SK-N-SH treated with all-trans-retinoic acid at 6 μM for 48 hours (cell line): Measurements from ENCODE around the gene TSHZ1.

Experiments used
- ATAC-seq: fragments of 200-7000 bp; cut with Tn5 transposase; 3 replicates; pipeline ENCODE4 v1.9.1; 2020; ENCODE audit warnings: mild to moderate bottlenecking, moderate library complexity
- ARNTL ChIP-seq: fragments of 450-650 bp; formaldehyde crosslinking; IDR thresholded peaks from 2 replicates; pipeline ENCODE4 v1.5.0; 2020; ENCODE audit warnings: low read depth, mild to moderate bottlenecking, moderate library complexity, borderline replicate concordance
- BACH2 ChIP-seq: fragments of 250-450 bp; sonication (Bioruptor Pico); IDR thresholded peaks from 2 replicates; pipeline ENCODE4 v1.9.0; 2021; ENCODE audit warnings: mild to moderate bottlenecking, borderline replicate concordance
- CREB5 ChIP-seq: fragments of 250-450 bp; sonication (Bioruptor Pico); IDR thresholded peaks from 2 replicates; pipeline ENCODE4 v1.5.1; 2020; ENCODE audit warnings: low read depth, mild to moderate bottlenecking, moderate library complexity
- CSDC2 ChIP-seq: fragments of 250-450 bp; sonication (Bioruptor Pico); IDR thresholded peaks from 2 replicates; pipeline ENCODE4 v1.5.0; 2020; ENCODE audit warnings: mild to moderate bottlenecking, moderate library complexity
- CSRNP3 ChIP-seq: fragments of 250-450 bp; sonication (Bioruptor Pico); IDR thresholded peaks from 2 replicates; pipeline ENCODE4 v1.5.1; 2021; ENCODE audit warnings: mild to moderate bottlenecking, moderate library complexity
- ESRRG ChIP-seq: fragments of 250-450 bp; sonication (Bioruptor Pico); IDR thresholded peaks from 2 replicates; pipeline ENCODE4 v1.6.1; 2021; ENCODE audit warnings: mild to moderate bottlenecking
- GLIS3 ChIP-seq: fragments of 250-450 bp; sonication (Bioruptor Pico); IDR thresholded peaks from 2 replicates; pipeline ENCODE4 v1.5.0; 2020; ENCODE audit warnings: mild to moderate bottlenecking, moderate library complexity
- OSR1 ChIP-seq: fragments of 250-450 bp; sonication (Bioruptor Pico); IDR thresholded peaks from 2 replicates; pipeline ENCODE4 v1.8.0; 2022; ENCODE audit warnings: moderate library complexity, mild to moderate bottlenecking, inconsistent platforms
- POU6F1 ChIP-seq: fragments of 250-450 bp; sonication (Bioruptor Pico); IDR thresholded peaks from 2 replicates; pipeline ENCODE4 v1.8.0; 2021; ENCODE audit warnings: low read depth, mild to moderate bottlenecking, moderate library complexity, borderline replicate concordance
- PPARA ChIP-seq: fragments of 250-450 bp; sonication (Bioruptor Pico); IDR thresholded peaks from 2 replicates; pipeline ENCODE4 v1.5.0; 2020; ENCODE audit warnings: mild to moderate bottlenecking, borderline replicate concordance
- RARB ChIP-seq: fragments of 250-450 bp; sonication (Bioruptor Pico); IDR thresholded peaks from 2 replicates; pipeline ENCODE4 v1.8.0; 2021; ENCODE audit warnings: mild to moderate bottlenecking, moderate library complexity
- SNAI2 ChIP-seq: fragments of 250-450 bp; sonication (Bioruptor Pico); IDR thresholded peaks from 2 replicates; pipeline ENCODE4 v1.5.0; 2020; ENCODE audit warnings: mild to moderate bottlenecking, moderate library complexity
- TCF4 ChIP-seq: fragments of 250-450 bp; sonication (Bioruptor Pico); IDR thresholded peaks from 2 replicates; pipeline ENCODE4 v1.8.0; 2021; ENCODE audit warnings: mild to moderate bottlenecking, moderate library complexity, borderline replicate concordance
- TOX ChIP-seq: fragments of 250-450 bp; sonication (Bioruptor Pico); IDR thresholded peaks from 2 replicates; pipeline ENCODE4 v1.8.0; 2021; ENCODE audit warnings: mild to moderate bottlenecking, moderate library complexity, borderline replicate concordance
- TSHZ2 ChIP-seq: fragments of 250-450 bp; sonication (Bioruptor Pico); IDR thresholded peaks from 2 replicates; pipeline ENCODE4 v1.5.0; 2020; ENCODE audit warnings: mild to moderate bottlenecking, moderate library complexity
- ZC3H10 ChIP-seq: fragments of 250-450 bp; sonication (Bioruptor Pico); IDR thresholded peaks from 2 replicates; pipeline ENCODE4 v1.5.1; 2021; ENCODE audit warnings: mild to moderate bottlenecking, moderate library complexity
- ZFP3 ChIP-seq: fragments of 250-450 bp; sonication (Bioruptor Pico); IDR thresholded peaks from 2 replicates; pipeline ENCODE4 v1.5.0; 2020; ENCODE audit warnings: mild to moderate bottlenecking, moderate library complexity
- ZFP30 ChIP-seq: fragments of 450-650 bp; formaldehyde crosslinking; IDR thresholded peaks from 2 replicates; pipeline ENCODE4 v1.5.0; 2022; ENCODE audit warnings: mild to moderate bottlenecking, moderate library complexity
- ZNF565 ChIP-seq: fragments of 450-650 bp; formaldehyde crosslinking; conservative IDR thresholded peaks from 2 replicates; pipeline ENCODE4 v1.5.0; 2020; ENCODE audit warnings: low read depth, mild to moderate bottlenecking, moderate library complexity
- ZNF70 ChIP-seq: fragments of 450-650 bp; formaldehyde crosslinking; IDR thresholded peaks from 2 replicates; pipeline ENCODE4 v1.5.0; 2020; ENCODE audit warnings: mild to moderate bottlenecking, moderate library complexity
- ZNF8 ChIP-seq: fragments of 450-650 bp; formaldehyde crosslinking; IDR thresholded peaks from 2 replicates; pipeline ENCODE4 v1.5.0; 2020; ENCODE audit warnings: mild to moderate bottlenecking, moderate library complexity

Gene TSHZ1

GRCh38 chr18:75337348-75337747, 126.8 kb downstream of the TSHZ1 start:
- ATAC-seq: no peak
- TF ChIP-seq ZFP3 (CRISPR knock-in tag): no peak
- TF ChIP-seq TOX: no peak
- no peak for TF ChIP-seq SNAI2 (CRISPR knock-in tag)
- TF ChIP-seq ESRRG (CRISPR knock-in tag): no peak
- TF ChIP-seq ZNF8 (CRISPR knock-in tag): no peak
- TF ChIP-seq ZNF70: no peak
- no peak for TF ChIP-seq OSR1 (CRISPR knock-in tag)
- TF ChIP-seq CSRNP3 (CRISPR knock-in tag): no peak
- no peak for TF ChIP-seq GLIS3
- TF ChIP-seq BACH2: no peak
- no peak for TF ChIP-seq TCF4 (CRISPR knock-in tag)
- no peak for TF ChIP-seq CSDC2 (CRISPR knock-in tag)
- no peak for TF ChIP-seq PPARA (CRISPR knock-in tag)
- TF ChIP-seq ZFP30: no peak
- TF ChIP-seq ZC3H10: no peak
- TF ChIP-seq ZNF565 (CRISPR knock-in tag): no peak
- no peak for TF ChIP-seq RARB
- no peak for TF ChIP-seq ARNTL (CRISPR knock-in tag)
- no peak for TF ChIP-seq POU6F1
- no peak for TF ChIP-seq CREB5 (CRISPR knock-in tag)

GRCh38 chr18:75338631-75339030, 128.0 kb downstream of the TSHZ1 start:
- TF ChIP-seq ZNF70 (no peak), PPARA (CRISPR knock-in tag) (no peak), CREB5 (CRISPR knock-in tag) (no peak), TSHZ2 (CRISPR knock-in tag) (no peak), ZNF8 (CRISPR knock-in tag) (no peak), OSR1 (CRISPR knock-in tag) (no peak), ZFP30 (no peak), RARB (no peak), TCF4 (CRISPR knock-in tag) (no peak), TOX (no peak)
- no peak for ATAC-seq
